ENCODE measurements around the gene SLC13A5. TPM values are rescaled to one million over a fixed set of nuclear protein-coding genes. Genes with fewer than 3 reads are reported as not detected.

SLC13A5 gene
- total and polyA plus RNA-seq, 4 experiments from 2014 or later: not detected

- Mint-ChIP-seq H3K9me3 (peaks cover 0 to 2% (median 0%) of the 10 kb centered on the region in 8 donors), H3K4me1 (peaks cover 36 to 82% (median 61%) of the 10 kb centered on the region in 4 donors), H3K4me3 (peak within 1 kb of the TSS; percentile 96 to 100 (median 99)), H3K27me3 (no peaks in the 10 kb centered on the region), H3K27ac (peak within 1 kb of the TSS; percentile 99 to 100 (median 100)), H3K36me3 (peaks cover 12 to 44% of the 10 kb centered on the region in 2 donors)
- H3K36me3 ChIP-seq (ENCODE audit: insufficient read depth, low read length): peaks cover 11% of the 10 kb centered on the region
- H3K9me3 ChIP-seq (ENCODE audit: control insufficient read depth in 1 of 2, low read length in 2 of 2): no peaks in the 10 kb centered on the region
- H3K27ac ChIP-seq (ENCODE audit: low read depth, low read length): peak within 1 kb of the TSS; percentile 99
- intact Hi-C loops (cut with micrococcal nuclease): loop anchor here (1.0 to 10.0 kb wide), 3 partner anchors 11 to 1165 kb away; partner anchors contain the start of genes DERL2, KIAA0753, MIS12 and PIMREG
- DNase-seq: peak; percentile 93 to 96 (median 95)
- ChIA-PET POLR2A (ENCODE audit: partially characterized antibody) (interaction anchor here (3.4 kb wide), 1 partner anchor 11 kb away, joined by 78 read pairs; the partner anchor contains the start of genes KIAA0753 and TXNDC17), CTCF (ENCODE audit: partially characterized antibody) (interaction anchor here (1.1 to 1.4 kb wide), 2 partner anchors 10 to 106 kb away, joined by 6 to 9 read pairs; no protein-coding TSS in a partner anchor)
- H3K4me3 ChIP-seq (ENCODE audit: low read length in 2 of 2): peak within 1 kb of the TSS; percentile 80 to 83
- no peaks in the 10 kb centered on the region for H3K27me3 ChIP-seq (ENCODE audit: insufficient read depth, low read length)
- H3K4me1 ChIP-seq (ENCODE audit: insufficient read depth, low read length): peaks cover 50% of the 10 kb centered on the region
Measured at GRCh38 chr17:6651354-6651918, 61.7 kb downstream of the SLC13A5 start, which contains the start of the genes C17orf100 and MED31. TSS of gene C17orf100 (plus strand) at chr17:6651762. CDS start at chr17:6651914, 152 bp downstream. TSS of gene MED31 (minus strand) at chr17:6651605. CDS start at chr17:6651528, 77 bp downstream.

GRCh38 chr17:6648181-6648580 lies 65.0 kb downstream of the SLC13A5 start:
- DNase-seq: no peak
- Mint-ChIP-seq H3K27ac (peak overlapping the region in 6 of 7 donors; percentile 23 to 99 (median 71)), H3K36me3 (peaks cover 30 to 68% of the 10 kb centered on the region in 2 donors), H3K4me3 (peak overlapping the region in 1 of 8 donors; percentile 40), H3K27me3 (no peaks in the 10 kb centered on the region), H3K4me1 (peaks cover 29 to 80% (median 53%) of the 10 kb centered on the region in 4 donors), H3K9me3 (peaks cover 0 to 2% (median 0%) of the 10 kb centered on the region in 8 donors)
- Histone ChIP-seq H3K9me3 (ENCODE audit: control insufficient read depth in 1 of 2, low read length in 2 of 2) (no peaks in the 10 kb centered on the region), H3K4me1 (ENCODE audit: insufficient read depth, low read length) (peaks cover 46% of the 10 kb centered on the region), H3K27ac (ENCODE audit: low read depth, low read length) (no peak overlapping the region), H3K4me3 (ENCODE audit: low read length in 2 of 2) (no peak overlapping the region), H3K36me3 (ENCODE audit: insufficient read depth, low read length) (peaks cover 22% of the 10 kb centered on the region), H3K27me3 (ENCODE audit: insufficient read depth, low read length) (no peaks in the 10 kb centered on the region)
- ChIA-PET POLR2A (ENCODE audit: partially characterized antibody) (interaction anchor here (0.7 to 0.8 kb wide), 2 partner anchors 8 to 9 kb away, joined by 3 read pairs; a partner anchor contains a TSS), CTCF (ENCODE audit: partially characterized antibody) (interaction anchor here (0.7 to 0.9 kb wide), 2 partner anchors 16 to 175 kb away, joined by 3 to 5 read pairs; no protein-coding TSS in a partner anchor)
- intact Hi-C loops (cut with micrococcal nuclease): loop anchor here (10.0 kb wide), 2 partner anchors 107 to 173 kb away; partner anchors contain the start of gene XAF1

GRCh38 chr17:6643451-6644125 lies 69.6 kb downstream of the SLC13A5 start:
- peaks cover 30 to 63% of the 10 kb centered on the region in 2 donors for H3K36me3 Mint-ChIP-seq
- Histone ChIP-seq H3K9me3 (ENCODE audit: control insufficient read depth in 1 of 2, low read length in 2 of 2) (no peaks in the 10 kb centered on the region), H3K4me3 (ENCODE audit: low read length in 2 of 2) (no peak overlapping the region), H3K27ac (ENCODE audit: low read depth, low read length) (no peak overlapping the region), H3K36me3 (ENCODE audit: insufficient read depth, low read length) (peaks cover 23% of the 10 kb centered on the region), H3K4me1 (ENCODE audit: insufficient read depth, low read length) (peaks cover 46% of the 10 kb centered on the region), H3K27me3 (ENCODE audit: insufficient read depth, low read length) (no peaks in the 10 kb centered on the region)
- DNase-seq: no peak
- peaks cover 30 to 82% (median 50%) of the 10 kb centered on the region in 4 donors for H3K4me1 Mint-ChIP-seq
- intact Hi-C loops (cut with micrococcal nuclease): loop anchor here (10.0 kb wide), 2 partner anchors 111 to 169 kb away; partner anchors contain the start of gene XAF1
- H3K9me3 Mint-ChIP-seq: no peaks in the 10 kb centered on the region
- H3K27ac Mint-ChIP-seq: peak overlapping the region in 5 of 7 donors; percentile 37 to 96 (median 77)
- ChIA-PET CTCF (ENCODE audit: partially characterized antibody) (no interaction called here), POLR2A (ENCODE audit: partially characterized antibody) (no interaction called here)
- H3K27me3 Mint-ChIP-seq: no peaks in the 10 kb centered on the region
- peak overlapping the region in 1 of 8 donors; percentile 25 for H3K4me3 Mint-ChIP-seq

GRCh38 chr17:6642592-6642991 lies 70.6 kb downstream of the SLC13A5 start:
- peaks cover 25 to 81% (median 51%) of the 10 kb centered on the region in 4 donors for H3K4me1 Mint-ChIP-seq
- H3K9me3 Mint-ChIP-seq: no peaks in the 10 kb centered on the region
- Histone ChIP-seq H3K4me1 (ENCODE audit: insufficient read depth, low read length) (peaks cover 40% of the 10 kb centered on the region), H3K9me3 (ENCODE audit: control insufficient read depth in 1 of 2, low read length in 2 of 2) (no peaks in the 10 kb centered on the region), H3K27ac (ENCODE audit: low read depth, low read length) (peak overlapping the region; percentile 81), H3K36me3 (ENCODE audit: insufficient read depth, low read length) (peaks cover 15% of the 10 kb centered on the region), H3K4me3 (ENCODE audit: low read length in 2 of 2) (no peak overlapping the region), H3K27me3 (ENCODE audit: insufficient read depth, low read length) (no peaks in the 10 kb centered on the region)
- ChIA-PET POLR2A (ENCODE audit: partially characterized antibody) (interaction anchor here (3.4 to 5.6 kb wide), 2 partner anchors 8 to 15 kb away, joined by 30 to 78 read pairs; partner anchors contain the start of genes C17orf100 and MED31), CTCF (ENCODE audit: partially characterized antibody) (interaction anchor here (1.5 to 1.9 kb wide), 2 partner anchors 9 to 24 kb away, joined by 3 to 9 read pairs; partner anchors contain the start of genes C17orf100 and MED31)
- intact Hi-C loops (cut with micrococcal nuclease): loop anchor here (10.0 kb wide), 2 partner anchors 112 to 168 kb away; partner anchors contain the start of gene XAF1
- peak overlapping the region; percentile 6 to 99 (median 80) for H3K27ac Mint-ChIP-seq
- H3K4me3 Mint-ChIP-seq: peak overlapping the region in 6 of 8 donors; percentile 29 to 96 (median 60)
- H3K36me3 Mint-ChIP-seq: peaks cover 23 to 53% of the 10 kb centered on the region in 2 donors
- DNase-seq: no peak
- H3K27me3 Mint-ChIP-seq: no peaks in the 10 kb centered on the region

- no peaks in the 10 kb centered on the region for H3K9me3 Mint-ChIP-seq
- H3K4me1 Mint-ChIP-seq: peaks cover 20 to 72% (median 45%) of the 10 kb centered on the region in 4 donors
- H3K4me1 ChIP-seq (ENCODE audit: insufficient read depth, low read length): peaks cover 40% of the 10 kb centered on the region
- peaks cover 12% of the 10 kb centered on the region for H3K36me3 ChIP-seq (ENCODE audit: insufficient read depth, low read length)
- ChIA-PET CTCF (ENCODE audit: partially characterized antibody) (interaction anchor here (0.9 to 1.9 kb wide), 3 partner anchors 10 to 25 kb away, joined by 3 to 9 read pairs (median 3); partner anchors contain the start of genes C17orf100 and MED31), POLR2A (ENCODE audit: partially characterized antibody) (interaction anchor here (0.6 to 5.6 kb wide), 9 partner anchors 9 to 1606 kb away, joined by 3 to 78 read pairs (median 4); partner anchors contain the start of genes C17orf100, CTC1, MED31 and NUP88)
- peak overlapping the region; percentile 81 for H3K27ac ChIP-seq (ENCODE audit: low read depth, low read length)
- H3K9me3 ChIP-seq (ENCODE audit: control insufficient read depth in 1 of 2, low read length in 2 of 2): no peaks in the 10 kb centered on the region
- H3K27ac Mint-ChIP-seq: peak overlapping the region; percentile 96 to 99 (median 98)
- peak overlapping the region; percentile 74 to 94 for H3K4me3 ChIP-seq (ENCODE audit: low read length in 2 of 2)
- peaks cover 18 to 43% of the 10 kb centered on the region in 2 donors for H3K36me3 Mint-ChIP-seq
- H3K27me3 Mint-ChIP-seq: no peaks in the 10 kb centered on the region
- intact Hi-C loops (cut with micrococcal nuclease): loop anchor here (2.0 to 10.0 kb wide), 3 partner anchors 113 to 1057 kb away; partner anchors contain the start of genes NLRP1 and XAF1
- H3K4me3 Mint-ChIP-seq: peak overlapping the region; percentile 95 to 98 (median 96)
- peak in 3 of 5 donors; percentile 18 to 47 (median 21) for DNase-seq
- no peaks in the 10 kb centered on the region for H3K27me3 ChIP-seq (ENCODE audit: insufficient read depth, low read length)
Measured at GRCh38 chr17:6641247-6641863, 71.8 kb downstream of the SLC13A5 start.

GRCh38 chr17:6640536-6641246 lies 72.5 kb downstream of the SLC13A5 start, which contains the start of the genes KIAA0753 and TXNDC17:
TSS of gene KIAA0753 (minus strand) at chr17:6640711. CDS start at chr17:6635103, 5,608 bp downstream.
TSS of gene TXNDC17 (plus strand) at chr17:6641060. CDS start at chr17:6641083, 23 bp downstream.
- Histone ChIP-seq H3K4me1 (ENCODE audit: insufficient read depth, low read length) (peaks cover 40% of the 10 kb centered on the region), H3K27ac (ENCODE audit: low read depth, low read length) (peak within 1 kb of the TSS; percentile 81), H3K27me3 (ENCODE audit: insufficient read depth, low read length) (no peaks in the 10 kb centered on the region), H3K9me3 (ENCODE audit: control insufficient read depth in 1 of 2, low read length in 2 of 2) (no peaks in the 10 kb centered on the region), H3K4me3 (ENCODE audit: low read length in 2 of 2) (peak within 1 kb of the TSS; percentile 74 to 94), H3K36me3 (ENCODE audit: insufficient read depth, low read length) (peaks cover 9% of the 10 kb centered on the region)
- H3K9me3 Mint-ChIP-seq: no peaks in the 10 kb centered on the region
- H3K36me3 Mint-ChIP-seq: peaks cover 12 to 38% of the 10 kb centered on the region in 2 donors
- H3K27ac Mint-ChIP-seq: peak within 1 kb of the TSS; percentile 96 to 99 (median 98)
- intact Hi-C loops (cut with micrococcal nuclease): loop anchor here (1.0 to 10.0 kb wide), 4 partner anchors 11 to 1056 kb away; partner anchors contain the start of genes C17orf100, MED31, NLRP1 and XAF1
- DNase-seq: peak; percentile 85 to 91 (median 87)
- peak within 1 kb of the TSS; percentile 95 to 98 (median 96) for H3K4me3 Mint-ChIP-seq
- no peaks in the 10 kb centered on the region for H3K27me3 Mint-ChIP-seq
- peaks cover 17 to 66% (median 42%) of the 10 kb centered on the region in 4 donors for H3K4me1 Mint-ChIP-seq
- ChIA-PET POLR2A (ENCODE audit: partially characterized antibody) (interaction anchor here (0.8 to 5.6 kb wide), 10 partner anchors 10 to 1607 kb away, joined by 3 to 78 read pairs (median 4); partner anchors contain the start of genes C17orf100, CTC1, MED31 and NUP88), CTCF (ENCODE audit: partially characterized antibody) (interaction anchor here (1.9 kb wide), 1 partner anchor 10 kb away, joined by 9 read pairs; the partner anchor contains the start of genes C17orf100 and MED31)

Data from CD4-positive, alpha-beta memory T cell (primary cell).